ENCODE measurements around the gene HIVEP1. TPM values are rescaled to one million over a fixed set of nuclear protein-coding genes. Genes with fewer than 3 reads are reported as not detected.

HIVEP1 gene
- total RNA-seq, 1 experiment from 2014 or later = 16.7 TPM

GRCh38 chr6:12024216-12024615 lies 12.1 kb downstream of the HIVEP1 start:
- BruUV-seq (replicated peaks) = no TSS peak
- no peak overlapping the region for H3K4me3 ChIP-seq (ENCODE audit: low read depth in 2 of 2, low read length in 2 of 2)
- no peak for DNase-seq (ENCODE audit: low read depth, low spot score)
- H3K9me3 ChIP-seq (ENCODE audit: control insufficient read depth, insufficient read depth, low read depth, low read length) = no peaks in the 10 kb centered on the region
- H3K4me1 ChIP-seq (ENCODE audit: control insufficient read depth, insufficient read depth, low read length) = no peaks in the 10 kb centered on the region
- H3K27ac ChIP-seq (ENCODE audit: low read length) = no peak overlapping the region
- in situ Hi-C loops (cut with HindIII; ENCODE audit: low pct_unique_long_range_greater_than_20kb, low sequenced_read_pairs) = no loop called here
- no peaks in the 10 kb centered on the region for H3K27me3 ChIP-seq (ENCODE audit: control insufficient read depth, insufficient read depth, low read length)
- TF ChIP-seq SIN3A (IDR thresholded peaks at IDR 0.05; ENCODE audit: borderline replicate concordance, insufficient read depth, low read depth, low read length) (no peak), REST (IDR thresholded peaks at IDR 0.05; ENCODE audit: insufficient read depth in 1 of 2, low read depth in 2 of 2, low read length in 1 of 2) (no peak), CTCF (IDR thresholded peaks at IDR 0.05) (no peak), POLR2AphosphoS5 (IDR thresholded peaks at IDR 0.05; ENCODE audit: low read depth, low read length) (no peak), TCF7L2 (IDR thresholded peaks at IDR 0.05; ENCODE audit: low read depth, low read length) (no peak)
- ATAC-seq = no peak
- no peaks in the 10 kb centered on the region; the same call in 1 of the 2 replicates for H3K36me3 ChIP-seq (ENCODE audit: control insufficient read depth, insufficient read depth, low read length)
- intact Hi-C loops (cut with micrococcal nuclease; ENCODE audit: unreplicated experiment) = no loop called here
- ChIA-PET POLR2A (no interaction called here), CTCF (interaction anchor here (0.5 kb wide), 1 partner anchor 18 kb away, joined by 6 read pairs; no protein-coding TSS in a partner anchor)

GRCh38 chr6:12024699-12025434 lies 12.8 kb downstream of the HIVEP1 start:
- no peaks in the 10 kb centered on the region; the same call in 1 of the 2 replicates for H3K36me3 ChIP-seq (ENCODE audit: control insufficient read depth, insufficient read depth, low read length)
- H3K4me3 ChIP-seq (ENCODE audit: low read depth in 2 of 2, low read length in 2 of 2) = no peak overlapping the region
- DNase-seq (ENCODE audit: low read depth, low spot score) (no peak), ATAC-seq (no peak)
- H3K27ac ChIP-seq (ENCODE audit: low read length) = no peak overlapping the region
- H3K9me3 ChIP-seq (ENCODE audit: control insufficient read depth, insufficient read depth, low read depth, low read length) = peaks cover under 1% of the 10 kb centered on the region; the same call in 1 of the 2 replicates
- TF ChIP-seq CTCF (IDR thresholded peaks at IDR 0.05) = no peak
- no peak for TF ChIP-seq POLR2AphosphoS5 (IDR thresholded peaks at IDR 0.05; ENCODE audit: low read depth, low read length)
- no peak for TF ChIP-seq TCF7L2 (IDR thresholded peaks at IDR 0.05; ENCODE audit: low read depth, low read length)
- TF ChIP-seq SIN3A (IDR thresholded peaks at IDR 0.05; ENCODE audit: borderline replicate concordance, insufficient read depth, low read depth, low read length) = no peak
- TF ChIP-seq REST (IDR thresholded peaks at IDR 0.05; ENCODE audit: insufficient read depth in 1 of 2, low read depth in 2 of 2, low read length in 1 of 2) = no peak
- H3K4me1 ChIP-seq (ENCODE audit: control insufficient read depth, insufficient read depth, low read length) = no peaks in the 10 kb centered on the region
- CTCF ChIA-PET = no interaction called here
- H3K27me3 ChIP-seq (ENCODE audit: control insufficient read depth, insufficient read depth, low read length) = no peaks in the 10 kb centered on the region
- POLR2A ChIA-PET = no interaction called here
- no TSS peak for BruUV-seq (replicated peaks)
- intact Hi-C loops (cut with micrococcal nuclease; ENCODE audit: unreplicated experiment) = no loop called here
- in situ Hi-C loops (cut with HindIII; ENCODE audit: low pct_unique_long_range_greater_than_20kb, low sequenced_read_pairs) = no loop called here

Measured in Panc1 (cell line).